HCT116 (cell line): Measurements from ENCODE around the gene ACKR3.

Experiments used
- ATF3 ChIP-seq: IDR thresholded peaks from 2 replicates; pipeline ENCODE4 v1.6.1; 2012
- EZH2phosphoT487 ChIP-seq: fragments of 200-600 bp; IDR thresholded peaks from 2 replicates; pipeline ENCODE4 v1.6.1; 2018; ENCODE audit warnings: antibody characterized with exemption, borderline replicate concordance
- RAD21 ChIP-seq: IDR thresholded peaks from 2 replicates; pipeline ENCODE4 v1.6.1; 2012; ENCODE audit warnings: low read depth, mild to moderate bottlenecking

GRCh38 chr2:236629961-236630872 is 60.6 kb downstream of the ACKR3 start:
- TF ChIP-seq RAD21 (no peak), EZH2phosphoT487 (no peak), ATF3 (no peak)
